Measurements from ENCODE around the gene TMEM51.

- no peak for TF ChIP-seq EZH2phosphoT487 (conservative IDR thresholded peaks at IDR 0.05; ENCODE audit: low read length)
- TF ChIP-seq CTCF (IDR thresholded peaks at IDR 0.05; ENCODE audit: insufficient read depth, low read length, poor library complexity, severe bottlenecking): no peak
Observed at GRCh38 chr1:15106608-15107007, 46.9 kb upstream of the TMEM51 start.
